HEK293 (cell line): Measurements from ENCODE around the gene UBE2G2.

Source experiments
- CTCF ChIP-seq: fragments of 450-650 bp; formaldehyde crosslinking; IDR thresholded peaks from 2 replicates; pipeline ENCODE4 v1.5.1; 2016; ENCODE audit warnings: missing biosample characterization, missing genetic modification characterization
- KLF16 ChIP-seq: fragments of 450-650 bp; formaldehyde crosslinking; IDR thresholded peaks from 2 replicates; pipeline ENCODE4 v1.5.1; 2017; ENCODE audit warnings: missing biosample characterization, missing genetic modification characterization
- PRDM4 ChIP-seq: fragments of 450-650 bp; formaldehyde crosslinking; IDR thresholded peaks from 2 replicates; pipeline ENCODE4 v1.5.1; 2017; ENCODE audit warnings: missing biosample characterization, missing genetic modification characterization
- YY1 ChIP-seq: fragments of 450-650 bp; formaldehyde crosslinking; IDR thresholded peaks from 2 replicates; pipeline ENCODE4 v1.5.1; 2018; ENCODE audit warnings: missing biosample characterization, missing genetic modification characterization

- TF ChIP-seq PRDM4 (tag by site-specific recombination) (no peak), CTCF (no peak), YY1 (tag by site-specific recombination) (no peak), KLF16 (tag by site-specific recombination) (no peak)
These were observed 62.3 kb downstream of the UBE2G2 start for GRCh38 chr21:44739316-44739715.
